Measurements from ENCODE around the gene C17orf113.

C17orf113 gene

GRCh38 chr17:42072323-42073187 is 22.2 kb upstream of the C17orf113 start:
- DNase-seq, result no peak

GRCh38 chr17:42071810-42072209 is 21.4 kb upstream of the C17orf113 start:
- no peak for DNase-seq

GRCh38 chr17:42068979-42069378 is 18.6 kb upstream of the C17orf113 start:
- no peak for DNase-seq

DNA sequence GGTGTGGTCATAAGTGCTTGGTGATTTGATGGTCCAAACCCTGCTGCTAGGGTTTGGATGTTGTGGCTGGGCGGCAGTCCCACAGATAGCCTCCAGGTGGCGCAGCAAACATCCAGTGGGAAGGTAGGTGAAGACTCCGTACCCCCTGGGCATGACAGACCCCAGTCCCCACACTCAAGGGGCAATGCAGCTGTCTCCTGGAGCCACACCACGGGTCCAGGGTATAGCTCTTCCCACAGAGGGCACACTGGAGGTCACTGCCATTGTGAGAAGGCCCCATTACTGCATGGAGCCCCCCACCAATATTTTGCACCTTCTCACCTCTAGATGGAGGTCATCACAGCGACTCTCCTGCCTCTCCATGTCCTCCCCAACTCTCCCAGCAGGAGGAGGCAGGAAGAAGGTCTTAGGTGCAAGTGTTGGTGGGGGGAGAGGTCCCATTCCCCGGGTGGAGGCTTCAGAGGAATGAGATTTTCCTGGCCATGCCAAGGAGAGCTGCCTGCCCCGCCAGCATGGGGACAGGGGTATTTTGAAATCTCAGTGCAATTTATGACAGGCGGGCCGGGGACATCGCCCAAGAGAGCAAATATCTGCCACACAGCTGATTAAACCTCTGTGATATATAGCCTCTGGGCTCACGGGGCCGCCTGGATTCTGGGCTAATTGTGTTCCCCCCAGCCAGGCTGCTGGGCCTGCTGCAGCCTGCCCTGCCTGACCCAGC is 17.1 kb upstream of the C17orf113 start:
- peak; percentile 26 to 85 for DNase-seq

DNA sequence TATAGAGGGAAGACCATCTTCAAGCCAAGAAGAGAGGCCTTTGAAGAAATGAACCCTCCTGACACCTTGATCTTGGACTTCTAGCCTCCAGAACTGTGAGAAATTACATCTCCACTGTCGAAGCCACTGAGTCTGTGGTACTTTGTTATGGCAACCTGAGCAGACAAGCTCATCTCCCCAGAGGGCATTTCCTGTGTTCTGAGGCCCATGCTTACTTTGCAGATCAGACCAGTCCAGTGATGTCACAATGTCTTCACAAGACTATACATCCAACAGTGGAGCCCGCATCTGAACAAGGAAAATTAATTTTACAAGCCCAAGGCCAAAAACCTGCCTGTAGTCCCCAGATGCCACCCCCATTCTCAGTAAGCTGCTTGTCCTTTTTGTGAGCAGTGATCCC is 14.8 kb upstream of the C17orf113 start:
- no peak for DNase-seq

- no peak for DNase-seq
These were observed 12.3 kb upstream of the C17orf113 start for GRCh38 chr17:42062681-42063080.

DNA sequence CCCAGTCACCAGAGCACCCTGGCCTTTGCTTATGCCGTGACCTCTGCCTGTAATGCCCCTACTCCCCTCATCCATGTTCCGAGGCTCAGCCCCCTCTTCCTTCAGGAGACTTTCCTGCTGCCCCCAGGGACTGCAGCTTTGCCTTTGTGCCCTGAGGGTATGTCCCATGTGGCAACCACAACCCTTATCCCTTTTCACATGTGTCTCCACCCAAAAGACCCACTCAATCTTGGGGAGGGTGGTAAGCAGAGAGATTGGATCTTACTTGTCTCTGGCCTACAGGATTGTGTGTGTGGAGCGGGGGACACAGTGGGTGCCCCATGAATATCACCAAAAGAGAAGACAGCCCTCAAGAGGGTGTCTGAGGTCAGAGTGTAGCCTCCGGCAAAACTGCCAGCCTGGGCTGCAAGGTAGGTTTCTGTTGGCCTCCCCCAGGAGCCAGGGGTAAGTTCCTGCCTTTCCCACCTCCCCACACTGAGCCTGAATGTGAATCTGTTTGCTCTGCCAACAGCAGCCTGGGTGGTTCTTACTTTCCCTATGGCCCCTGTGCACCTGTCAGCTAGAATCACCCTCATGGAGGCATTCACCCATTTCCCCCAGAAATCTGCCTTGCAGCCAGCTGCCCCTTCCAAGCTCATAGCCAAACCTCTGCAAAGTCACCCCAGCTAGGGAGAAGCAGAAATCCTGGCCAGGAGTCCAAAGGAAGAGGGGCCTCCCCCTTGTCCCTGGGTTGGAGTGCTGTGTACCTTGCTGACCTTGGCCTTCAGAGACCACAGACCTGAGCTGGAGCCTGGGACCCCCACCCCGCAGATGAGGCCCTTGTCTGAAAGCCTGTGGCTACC is 11.5 kb upstream of the C17orf113 start:
- no peak for DNase-seq

- DNase-seq, result no peak
These were observed 9.8 kb upstream of the C17orf113 start for GRCh38 chr17:42060231-42060630.

- DNase-seq, result no peak
These were observed 9.4 kb upstream of the C17orf113 start for GRCh38 chr17:42059815-42060214.

DNA sequence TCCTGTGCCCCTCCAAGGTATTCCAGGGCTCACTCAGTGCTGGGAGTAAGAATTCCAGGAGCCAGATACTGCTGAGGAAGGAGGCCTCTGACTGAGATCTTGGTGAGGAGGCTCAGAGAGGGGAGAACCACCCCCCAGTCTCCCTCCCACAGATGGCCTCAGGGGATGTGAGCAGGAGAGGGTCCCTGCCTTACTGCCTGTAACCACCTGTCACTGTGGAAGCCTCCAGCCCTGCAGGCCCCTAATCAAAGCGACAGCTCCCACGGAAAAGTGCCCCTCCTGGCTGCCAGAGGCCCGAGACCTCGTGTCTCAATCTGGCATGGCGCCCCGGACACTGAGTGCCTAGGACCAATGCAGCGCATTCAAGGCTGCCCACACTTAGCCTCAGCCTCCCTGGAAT is 7.7 kb upstream of the C17orf113 start:
- no peak for DNase-seq

DNA sequence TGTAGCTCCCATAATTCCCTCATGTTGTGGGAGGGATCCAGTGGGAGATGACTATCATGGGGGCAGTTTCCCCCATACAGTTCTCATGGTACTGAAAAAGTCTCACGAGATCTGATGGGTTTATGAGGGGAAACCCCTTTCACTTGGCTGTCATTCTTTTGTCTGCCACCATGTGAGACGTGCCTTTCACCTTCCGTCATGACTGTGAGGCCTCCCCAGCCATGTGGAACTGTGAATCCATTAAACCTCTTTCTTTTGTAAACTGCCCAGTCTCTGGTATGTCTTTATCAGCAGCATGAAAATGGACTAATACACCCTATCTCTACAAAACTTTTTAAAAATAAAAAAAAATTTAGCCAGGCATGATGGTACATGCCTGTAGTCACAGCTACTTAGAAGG is 6.2 kb upstream of the C17orf113 start:
- DNase-seq, result no peak

- no peak for DNase-seq
These were observed 5.1 kb upstream of the C17orf113 start for GRCh38 chr17:42055496-42055895.

DNA sequence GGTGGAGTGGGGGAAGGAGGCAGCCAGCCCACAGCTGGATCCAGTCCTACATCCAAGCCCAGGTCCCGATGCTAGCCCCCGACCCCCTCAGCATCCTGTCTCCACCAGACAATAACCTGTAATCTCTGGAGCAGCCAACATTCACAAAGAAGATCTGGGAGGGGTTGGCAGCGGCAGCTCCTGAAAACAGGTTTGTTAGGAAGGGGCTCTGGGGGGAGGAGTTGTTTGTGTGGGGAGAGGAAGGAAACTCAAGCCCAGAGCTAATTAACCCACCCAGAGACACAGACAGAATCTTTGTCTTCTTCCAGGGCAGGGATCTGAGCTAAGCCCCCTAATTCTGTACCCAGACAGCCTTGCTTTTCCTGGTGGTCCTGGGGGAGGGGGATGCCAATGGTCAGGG is 4.6 kb upstream of the C17orf113 start:
- DNase-seq, result no peak

- no peak for DNase-seq
These were observed 3.5 kb upstream of the C17orf113 start for GRCh38 chr17:42053731-42054500.

DNA sequence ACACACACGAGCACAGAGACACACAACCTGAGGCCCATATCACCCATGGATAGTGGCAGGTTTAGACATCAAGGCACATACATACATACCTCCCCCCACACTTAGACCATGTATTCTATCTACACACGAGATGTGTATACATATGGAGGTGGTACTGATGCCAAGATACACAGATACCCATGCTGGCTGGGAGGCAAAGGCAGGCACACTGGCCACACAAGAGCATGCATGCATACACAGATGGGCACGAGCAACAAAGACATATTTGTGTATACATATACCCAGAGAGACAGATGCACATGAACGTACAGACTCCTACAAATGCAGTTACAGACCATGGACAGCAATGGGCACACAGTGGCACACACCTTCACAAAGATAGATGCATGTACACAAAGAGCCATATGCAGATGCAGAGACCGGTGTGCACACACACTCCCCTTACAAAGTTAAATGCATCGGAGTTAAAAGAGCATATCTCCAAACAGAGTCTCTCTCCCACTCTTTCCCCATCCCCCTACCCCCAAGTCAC is 2.0 kb upstream of the C17orf113 start:
- DNase-seq, result no peak

DNA sequence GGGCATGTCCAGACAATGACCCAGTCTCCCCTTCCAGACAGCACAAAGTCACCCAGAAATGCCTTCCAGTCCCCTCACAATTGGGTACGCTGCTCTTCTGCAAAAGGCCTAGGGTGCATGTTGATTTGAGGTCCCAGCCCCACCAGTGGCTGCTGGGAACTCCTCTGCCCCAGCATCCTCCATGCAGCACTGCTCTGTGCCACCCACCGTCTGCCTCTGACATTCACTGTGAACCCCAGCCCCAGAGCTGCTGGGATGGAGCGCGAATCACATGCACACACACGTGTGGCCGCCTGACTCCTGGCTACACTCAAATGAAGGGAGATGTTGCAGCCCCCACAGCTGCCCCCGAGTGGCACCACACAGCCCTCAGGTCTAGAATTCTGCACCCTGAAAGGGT is 1.2 kb upstream of the C17orf113 start:
- no peak for DNase-seq

DNA sequence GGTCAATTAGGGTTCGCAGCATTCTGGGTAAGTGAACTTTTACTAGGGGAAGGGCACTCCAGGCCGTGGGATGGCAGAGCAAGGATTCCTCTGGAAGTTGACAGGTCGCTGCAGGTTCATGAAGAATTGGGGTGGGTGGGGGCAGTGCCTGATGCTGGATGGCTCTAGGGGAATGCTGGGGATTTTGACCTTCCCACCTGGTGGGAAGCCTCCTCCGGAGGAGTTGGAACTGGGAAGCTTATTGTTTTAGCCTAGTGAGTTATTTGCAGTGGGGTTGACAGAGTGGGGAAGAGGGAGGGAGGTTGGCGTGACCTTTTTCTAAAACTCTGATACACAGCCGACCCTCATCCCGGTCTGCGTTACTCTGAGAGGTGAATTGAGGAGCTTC is 606 bp upstream of the C17orf113 start:
- DNase-seq, result no peak

GRCh38 chr17:42049834-42050392 is 488 bp downstream of the C17orf113 start:
- DNase-seq, result no peak

DNA sequence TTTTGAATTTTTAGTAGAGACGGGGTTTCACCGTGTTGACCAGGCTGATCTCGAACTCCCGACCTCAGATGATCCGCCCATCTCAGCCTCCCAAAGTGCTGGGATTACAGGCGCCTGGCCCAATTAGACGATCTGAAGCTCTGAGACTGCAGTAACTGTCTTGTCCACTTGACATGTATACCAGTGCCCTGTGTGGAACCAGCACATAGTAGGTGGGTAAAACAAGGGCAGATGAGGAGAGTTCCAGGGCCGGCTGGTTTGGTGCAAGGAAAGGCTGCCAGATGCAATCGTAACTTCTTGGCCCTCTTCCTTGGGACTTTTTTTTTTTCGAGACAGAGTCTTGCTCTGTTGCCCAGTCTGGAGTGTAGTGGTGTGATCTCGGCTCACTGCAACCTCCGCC is 3.1 kb downstream of the C17orf113 start:
- no peak for DNase-seq

DNA sequence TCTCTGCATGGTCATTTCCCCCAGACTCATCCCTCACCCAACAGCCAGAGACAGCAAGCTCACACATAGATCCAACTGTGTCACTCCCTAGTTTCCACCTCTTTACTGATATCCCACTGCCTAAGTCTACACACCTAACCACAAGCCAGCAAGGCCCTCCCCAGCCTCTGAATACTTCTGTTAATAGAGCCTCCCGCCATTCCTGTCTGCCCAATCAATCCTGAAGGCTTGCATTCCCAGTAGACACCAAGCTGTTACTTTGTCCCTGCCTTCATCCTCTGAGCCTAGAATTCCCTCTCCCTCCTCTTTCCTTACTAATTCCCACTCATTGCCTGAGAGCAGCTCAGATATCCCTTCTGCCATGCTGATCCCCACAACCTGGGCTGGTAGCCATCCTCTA is 4.7 kb downstream of the C17orf113 start:
- DNase-seq, result no peak

DNA sequence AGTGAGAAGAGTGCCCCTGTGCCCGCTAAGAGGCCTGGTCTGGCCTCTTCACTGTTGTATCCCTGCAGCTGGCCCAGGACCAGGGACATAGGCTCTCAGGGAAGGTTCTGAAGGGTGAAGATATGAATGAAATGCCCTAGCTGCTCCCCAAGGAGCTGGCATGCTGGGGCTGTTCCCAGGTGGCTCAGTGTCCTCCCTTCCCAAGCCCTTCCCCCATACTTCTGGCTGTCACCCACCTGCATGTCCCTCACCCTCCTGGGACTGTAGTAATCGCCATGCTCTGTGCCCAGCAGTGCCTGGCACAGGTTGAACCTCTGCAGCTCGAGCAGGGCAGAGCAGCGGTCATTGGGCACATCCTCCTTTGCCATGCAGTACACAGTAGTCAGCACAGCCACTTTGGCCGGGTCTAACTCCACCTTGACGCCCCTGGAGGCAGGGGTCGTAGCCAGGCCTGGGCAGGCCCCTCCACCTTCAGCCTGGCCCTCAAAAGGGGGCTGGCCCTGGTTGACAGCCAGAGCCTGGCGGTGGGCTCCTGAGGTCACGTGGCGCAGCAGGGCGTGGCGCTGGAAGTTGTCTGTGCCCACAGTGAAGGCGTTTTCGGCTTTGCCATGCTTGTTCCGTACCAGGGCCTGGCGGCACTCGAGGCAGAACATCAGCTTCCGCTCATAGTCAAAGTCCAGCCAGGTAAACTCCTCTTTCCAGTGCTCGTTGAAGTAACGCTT is 7.6 kb downstream of the C17orf113 start:
- no peak for DNase-seq
